Measurements from ENCODE around the gene NPY. TPM values are rescaled to one million over a fixed set of nuclear protein-coding genes. Genes with fewer than 3 reads are reported as not detected.

The NPY gene
- total and polyA plus RNA-seq, 10 of the 15 experiments (the other 5 are each of a cell fraction or from before 2014, with no cell fraction given), result not detected

DNA sequence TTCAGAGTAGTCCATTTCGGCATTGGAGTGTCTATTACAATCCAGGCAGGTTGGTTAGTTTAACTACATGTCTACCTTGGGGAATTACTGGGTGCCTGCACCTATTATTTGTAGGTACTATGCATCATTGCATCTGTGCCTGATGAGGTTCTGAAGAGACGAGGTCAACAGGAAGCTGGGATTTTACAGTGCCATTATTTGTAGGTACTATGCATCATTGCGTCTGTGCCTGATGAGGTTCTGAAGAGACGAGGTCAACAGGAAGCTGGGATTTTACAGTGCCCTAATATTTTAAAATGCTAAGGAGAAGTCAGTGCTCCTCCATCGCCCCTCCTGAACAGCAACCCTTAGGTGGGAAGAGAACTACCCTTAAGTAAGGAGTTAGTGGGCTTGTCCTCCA is 41.7 kb downstream of the NPY start (continued):
- TF ChIP-seq MYC (IDR thresholded peaks at IDR 0.05; ENCODE audit: insufficient read depth, insufficient read length, insufficient replicate concordance, low read length, severe bottlenecking) (no peak), PAX8 (IDR thresholded peaks at IDR 0.05) (no peak), POLR2A (IDR thresholded peaks at IDR 0.05; ENCODE audit: low read depth, low read length) (no peak), RFX5 (IDR thresholded peaks at IDR 0.05; ENCODE audit: low read depth, low read length) (no peak), NR2C1 (IDR thresholded peaks at IDR 0.05) (no peak), FOXM1 (IDR thresholded peaks at IDR 0.05; ENCODE audit: low read depth, low read length) (0 out of 2 replicates have a peak, but pooled peaks have one; percentile 74), PML (IDR thresholded peaks at IDR 0.05; ENCODE audit: low read length) (no peak), SRF (IDR thresholded peaks at IDR 0.05; ENCODE audit: low read depth in 2 of 2, low read length in 2 of 2) (no peak), NFYA (IDR thresholded peaks at IDR 0.05; ENCODE audit: borderline replicate concordance, low read depth, low read length) (no peak), BRCA1 (IDR thresholded peaks at IDR 0.05; ENCODE audit: low read depth, low read length) (no peak), GATAD2B (conservative IDR thresholded peaks at IDR 0.05; ENCODE audit: low read depth) (no peak), ESRRA (IDR thresholded peaks at IDR 0.05; ENCODE audit: low read length) (no peak), SUPT20H (IDR thresholded peaks at IDR 0.05; ENCODE audit: borderline replicate concordance, control insufficient read depth, low read depth, low read length) (no peak), POU2F2 (IDR thresholded peaks at IDR 0.05; ENCODE audit: borderline replicate concordance, low read depth, low read length) (0 out of 3 replicates have a peak, but pooled peaks have one; percentile 23), SPI1 (IDR thresholded peaks at IDR 0.05; ENCODE audit: borderline replicate concordance, insufficient read depth, low read depth, low read length) (no peak)
- TF ChIP-seq, protein P1, sequence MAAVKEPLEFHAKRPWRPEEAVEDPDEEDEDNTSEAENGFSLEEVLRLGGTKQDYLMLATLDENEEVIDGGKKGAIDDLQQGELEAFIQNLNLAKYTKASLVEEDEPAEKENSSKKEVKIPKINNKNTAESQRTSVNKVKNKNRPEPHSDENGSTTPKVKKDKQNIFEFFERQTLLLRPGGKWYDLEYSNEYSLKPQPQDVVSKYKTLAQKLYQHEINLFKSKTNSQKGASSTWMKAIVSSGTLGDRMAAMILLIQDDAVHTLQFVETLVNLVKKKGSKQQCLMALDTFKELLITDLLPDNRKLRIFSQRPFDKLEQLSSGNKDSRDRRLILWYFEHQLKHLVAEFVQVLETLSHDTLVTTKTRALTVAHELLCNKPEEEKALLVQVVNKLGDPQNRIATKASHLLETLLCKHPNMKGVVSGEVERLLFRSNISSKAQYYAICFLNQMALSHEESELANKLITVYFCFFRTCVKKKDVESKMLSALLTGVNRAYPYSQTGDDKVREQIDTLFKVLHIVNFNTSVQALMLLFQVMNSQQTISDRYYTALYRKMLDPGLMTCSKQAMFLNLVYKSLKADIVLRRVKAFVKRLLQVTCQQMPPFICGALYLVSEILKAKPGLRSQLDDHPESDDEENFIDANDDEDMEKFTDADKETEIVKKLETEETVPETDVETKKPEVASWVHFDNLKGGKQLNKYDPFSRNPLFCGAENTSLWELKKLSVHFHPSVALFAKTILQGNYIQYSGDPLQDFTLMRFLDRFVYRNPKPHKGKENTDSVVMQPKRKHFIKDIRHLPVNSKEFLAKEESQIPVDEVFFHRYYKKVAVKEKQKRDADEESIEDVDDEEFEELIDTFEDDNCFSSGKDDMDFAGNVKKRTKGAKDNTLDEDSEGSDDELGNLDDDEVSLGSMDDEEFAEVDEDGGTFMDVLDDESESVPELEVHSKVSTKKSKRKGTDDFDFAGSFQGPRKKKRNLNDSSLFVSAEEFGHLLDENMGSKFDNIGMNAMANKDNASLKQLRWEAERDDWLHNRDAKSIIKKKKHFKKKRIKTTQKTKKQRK (IDR thresholded peaks at IDR 0.05; ENCODE audit: low read depth, low read length), result no peak
- TF ChIP-seq, protein P2, sequence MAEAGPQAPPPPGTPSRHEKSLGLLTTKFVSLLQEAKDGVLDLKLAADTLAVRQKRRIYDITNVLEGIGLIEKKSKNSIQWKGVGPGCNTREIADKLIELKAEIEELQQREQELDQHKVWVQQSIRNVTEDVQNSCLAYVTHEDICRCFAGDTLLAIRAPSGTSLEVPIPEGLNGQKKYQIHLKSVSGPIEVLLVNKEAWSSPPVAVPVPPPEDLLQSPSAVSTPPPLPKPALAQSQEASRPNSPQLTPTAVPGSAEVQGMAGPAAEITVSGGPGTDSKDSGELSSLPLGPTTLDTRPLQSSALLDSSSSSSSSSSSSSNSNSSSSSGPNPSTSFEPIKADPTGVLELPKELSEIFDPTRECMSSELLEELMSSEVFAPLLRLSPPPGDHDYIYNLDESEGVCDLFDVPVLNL (IDR thresholded peaks at IDR 0.05; ENCODE audit: low read depth, low read length), result no peak
- TF ChIP-seq, protein P3, sequence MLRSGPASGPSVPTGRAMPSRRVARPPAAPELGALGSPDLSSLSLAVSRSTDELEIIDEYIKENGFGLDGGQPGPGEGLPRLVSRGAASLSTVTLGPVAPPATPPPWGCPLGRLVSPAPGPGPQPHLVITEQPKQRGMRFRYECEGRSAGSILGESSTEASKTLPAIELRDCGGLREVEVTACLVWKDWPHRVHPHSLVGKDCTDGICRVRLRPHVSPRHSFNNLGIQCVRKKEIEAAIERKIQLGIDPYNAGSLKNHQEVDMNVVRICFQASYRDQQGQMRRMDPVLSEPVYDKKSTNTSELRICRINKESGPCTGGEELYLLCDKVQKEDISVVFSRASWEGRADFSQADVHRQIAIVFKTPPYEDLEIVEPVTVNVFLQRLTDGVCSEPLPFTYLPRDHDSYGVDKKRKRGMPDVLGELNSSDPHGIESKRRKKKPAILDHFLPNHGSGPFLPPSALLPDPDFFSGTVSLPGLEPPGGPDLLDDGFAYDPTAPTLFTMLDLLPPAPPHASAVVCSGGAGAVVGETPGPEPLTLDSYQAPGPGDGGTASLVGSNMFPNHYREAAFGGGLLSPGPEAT (IDR thresholded peaks at IDR 0.05; ENCODE audit: low read depth), result no peak
- TF ChIP-seq, protein P4, sequence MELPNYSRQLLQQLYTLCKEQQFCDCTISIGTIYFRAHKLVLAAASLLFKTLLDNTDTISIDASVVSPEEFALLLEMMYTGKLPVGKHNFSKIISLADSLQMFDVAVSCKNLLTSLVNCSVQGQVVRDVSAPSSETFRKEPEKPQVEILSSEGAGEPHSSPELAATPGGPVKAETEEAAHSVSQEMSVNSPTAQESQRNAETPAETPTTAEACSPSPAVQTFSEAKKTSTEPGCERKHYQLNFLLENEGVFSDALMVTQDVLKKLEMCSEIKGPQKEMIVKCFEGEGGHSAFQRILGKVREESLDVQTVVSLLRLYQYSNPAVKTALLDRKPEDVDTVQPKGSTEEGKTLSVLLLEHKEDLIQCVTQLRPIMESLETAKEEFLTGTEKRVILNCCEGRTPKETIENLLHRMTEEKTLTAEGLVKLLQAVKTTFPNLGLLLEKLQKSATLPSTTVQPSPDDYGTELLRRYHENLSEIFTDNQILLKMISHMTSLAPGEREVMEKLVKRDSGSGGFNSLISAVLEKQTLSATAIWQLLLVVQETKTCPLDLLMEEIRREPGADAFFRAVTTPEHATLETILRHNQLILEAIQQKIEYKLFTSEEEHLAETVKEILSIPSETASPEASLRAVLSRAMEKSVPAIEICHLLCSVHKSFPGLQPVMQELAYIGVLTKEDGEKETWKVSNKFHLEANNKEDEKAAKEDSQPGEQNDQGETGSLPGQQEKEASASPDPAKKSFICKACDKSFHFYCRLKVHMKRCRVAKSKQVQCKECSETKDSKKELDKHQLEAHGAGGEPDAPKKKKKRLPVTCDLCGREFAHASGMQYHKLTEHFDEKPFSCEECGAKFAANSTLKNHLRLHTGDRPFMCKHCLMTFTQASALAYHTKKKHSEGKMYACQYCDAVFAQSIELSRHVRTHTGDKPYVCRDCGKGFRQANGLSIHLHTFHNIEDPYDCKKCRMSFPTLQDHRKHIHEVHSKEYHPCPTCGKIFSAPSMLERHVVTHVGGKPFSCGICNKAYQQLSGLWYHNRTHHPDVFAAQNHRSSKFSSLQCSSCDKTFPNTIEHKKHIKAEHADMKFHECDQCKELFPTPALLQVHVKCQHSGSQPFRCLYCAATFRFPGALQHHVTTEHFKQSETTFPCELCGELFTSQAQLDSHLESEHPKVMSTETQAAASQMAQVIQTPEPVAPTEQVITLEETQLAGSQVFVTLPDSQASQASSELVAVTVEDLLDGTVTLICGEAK (IDR thresholded peaks at IDR 0.05; ENCODE audit: borderline replicate concordance), result no peak

All from GM12878 (cell line).